HG02798 (cell line): ENCODE data around the gene MID1IP1.
A peak's percentile ranks its signal among the peaks of the same experiment; 100 is the strongest.

Experiments
- ATAC-seq: cut with Tn5 transposase; IDR thresholded peaks from one replicate; pipeline ENCODE4 v1.9.1; 2021; ENCODE audit warnings: mild to moderate bottlenecking; ENCODE audit not compliant: unreplicated experiment, poor library complexity

Gene MID1IP1, protein sequence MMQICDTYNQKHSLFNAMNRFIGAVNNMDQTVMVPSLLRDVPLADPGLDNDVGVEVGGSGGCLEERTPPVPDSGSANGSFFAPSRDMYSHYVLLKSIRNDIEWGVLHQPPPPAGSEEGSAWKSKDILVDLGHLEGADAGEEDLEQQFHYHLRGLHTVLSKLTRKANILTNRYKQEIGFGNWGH

DNA sequence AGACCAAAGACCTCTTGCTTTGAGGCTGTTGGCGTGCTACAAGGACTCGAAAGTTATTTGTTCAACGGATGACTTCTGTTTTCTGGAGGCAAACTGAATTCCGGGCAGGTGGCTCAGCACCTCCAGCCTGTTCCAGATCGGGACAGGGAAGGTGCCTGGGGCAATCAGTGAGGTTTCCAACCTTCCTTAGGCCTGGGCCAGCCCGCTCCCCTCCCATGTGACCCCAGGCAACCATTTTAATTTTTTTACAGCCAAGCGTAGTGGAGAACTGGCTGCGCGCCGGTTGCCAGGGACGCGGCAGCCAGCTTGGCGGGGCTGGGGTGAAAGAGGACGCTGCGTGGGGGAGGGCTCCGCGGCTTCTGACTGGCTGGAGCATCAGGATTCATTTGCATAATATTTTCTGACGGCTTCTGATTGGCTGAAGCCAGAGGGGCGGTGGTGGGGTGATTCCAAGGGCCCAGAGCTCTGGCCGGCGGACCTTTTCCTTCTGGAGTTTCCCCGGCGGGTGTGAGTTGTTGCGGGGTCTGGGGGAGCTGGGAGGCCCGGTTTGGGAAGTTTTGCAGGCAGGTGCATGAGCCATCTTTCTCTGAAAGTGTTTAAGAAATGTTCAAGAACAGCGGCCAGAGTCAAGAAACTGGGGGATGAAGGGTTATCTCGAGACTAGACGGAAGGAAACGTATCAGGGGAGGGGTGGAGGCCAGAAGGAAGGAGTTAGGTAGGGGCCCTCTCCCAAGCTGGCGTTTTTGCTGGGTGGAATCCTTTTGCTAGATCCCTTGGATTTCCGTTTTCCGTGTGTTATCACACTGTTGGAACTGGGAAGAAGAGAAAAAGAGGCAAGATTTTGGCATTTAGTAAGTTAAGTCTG is at the start of gene MID1IP1:
MID1IP1 (plus strand) TSS at position 479 of the 865 bp plus-strand sequence. CDS start 3,488 bp downstream, outside the sequence.
- ATAC-seq = peak; percentile 42

DNA sequence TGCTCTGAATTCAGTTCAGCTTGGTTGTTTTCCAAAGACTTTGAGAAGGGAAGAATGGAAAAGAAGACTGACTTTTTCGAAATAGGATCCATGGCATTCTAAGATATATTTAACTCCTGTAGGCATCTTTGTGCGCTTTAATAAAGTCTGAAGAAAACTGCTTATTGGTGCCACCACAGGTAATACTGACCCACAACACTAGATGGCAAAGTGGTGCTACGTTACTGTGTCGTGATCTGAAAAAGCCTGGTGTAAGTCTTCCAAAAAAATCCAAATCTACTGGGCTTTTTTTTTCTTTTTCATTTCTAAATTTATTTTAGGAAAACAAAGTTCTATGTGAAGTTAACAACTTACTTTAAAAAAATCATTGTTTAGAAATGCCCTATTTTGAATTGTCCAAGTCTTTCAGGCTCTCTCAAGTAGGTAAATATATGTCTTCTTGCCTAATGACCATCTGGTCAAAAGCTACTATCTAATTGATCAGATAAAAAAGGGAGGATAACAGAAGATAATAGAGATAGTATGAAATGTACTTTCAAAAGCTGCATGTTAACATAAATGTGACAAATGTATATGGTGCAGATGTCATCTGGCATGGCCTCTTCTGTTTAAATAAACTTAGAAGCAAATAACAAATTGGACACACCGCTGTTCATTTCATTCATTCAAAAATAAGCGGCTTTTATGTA is 47.0 kb upstream of the MID1IP1 start:
- ATAC-seq = no peak

DNA sequence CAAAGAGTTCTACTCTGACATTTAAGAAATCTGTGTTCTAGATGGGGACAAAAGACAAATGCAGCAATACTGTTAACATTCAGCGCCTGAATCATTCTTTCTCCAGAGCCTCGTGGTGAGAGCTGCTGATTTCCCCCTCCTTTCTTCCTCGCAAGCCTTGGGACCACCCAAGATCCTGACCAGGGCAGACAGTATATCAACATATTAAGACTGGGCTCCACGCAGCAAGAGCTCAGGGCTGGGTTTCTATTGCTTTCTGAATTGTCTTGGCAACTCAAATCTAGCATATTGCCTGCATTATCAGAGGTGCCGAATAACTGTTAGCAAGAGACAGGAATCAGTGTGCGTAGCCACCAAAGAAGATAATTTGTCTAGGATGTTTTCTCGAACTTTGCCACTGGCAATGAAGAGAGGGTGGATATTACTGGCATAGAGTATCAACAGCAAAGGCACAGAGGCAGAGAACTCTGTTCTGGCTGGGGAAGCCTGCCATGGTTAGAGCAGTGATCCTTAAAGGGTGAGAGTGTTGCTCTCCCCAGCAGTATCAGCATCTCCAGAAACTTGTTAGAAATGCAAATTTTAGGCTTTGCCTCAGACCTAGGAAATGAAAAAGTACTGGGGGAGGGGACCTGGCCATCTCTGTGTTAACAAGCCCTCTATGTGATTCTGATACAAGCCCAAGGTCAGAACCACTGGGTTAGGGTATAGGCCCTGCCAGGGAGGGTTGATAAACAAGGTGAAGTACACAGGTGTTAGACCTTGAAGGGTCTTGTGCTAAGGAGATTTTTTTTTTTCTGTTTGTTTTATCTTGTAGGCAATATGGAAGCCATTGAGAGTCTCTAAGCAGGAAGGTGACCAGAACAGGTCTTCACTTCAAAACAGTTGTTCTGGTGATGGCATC is 46.2 kb upstream of the MID1IP1 start:
- no peak for ATAC-seq

DNA sequence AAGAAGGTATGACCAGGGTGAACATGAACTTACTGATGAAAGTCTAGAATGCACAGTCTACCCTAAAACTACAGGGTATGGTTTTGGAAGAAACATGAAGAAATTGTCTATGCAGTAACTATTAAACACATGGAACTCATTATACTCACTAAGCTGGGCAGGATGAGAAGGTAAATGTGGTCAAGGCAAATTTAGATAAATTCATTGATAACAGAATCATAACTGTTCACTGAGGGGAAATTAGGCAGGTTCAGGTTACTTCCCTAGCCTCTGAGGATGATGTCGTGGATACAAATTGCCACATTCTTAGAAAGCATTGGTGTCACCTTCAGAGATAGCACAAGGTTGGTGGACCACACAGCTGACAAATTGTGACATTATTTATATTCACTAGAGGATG is 40.4 kb upstream of the MID1IP1 start:
- no peak for ATAC-seq

DNA sequence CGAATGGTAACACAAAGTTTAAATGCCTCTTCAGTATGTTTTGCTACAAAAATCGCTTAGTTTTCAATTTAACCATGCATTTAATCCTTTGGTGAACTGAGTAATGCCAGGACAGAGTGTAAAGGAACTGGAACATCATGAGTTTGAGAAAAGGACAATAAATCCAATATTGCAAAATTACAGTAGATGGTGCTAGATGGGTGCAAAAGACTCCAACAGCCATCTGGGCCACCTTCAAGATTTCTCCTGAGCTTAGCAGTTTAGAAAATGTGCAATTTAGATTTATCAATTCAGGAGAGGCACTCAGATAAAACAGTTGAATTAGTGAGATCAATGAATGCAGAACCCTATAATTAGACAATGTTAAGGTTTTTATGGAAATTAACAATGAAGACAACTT is 33.2 kb upstream of the MID1IP1 start:
- ATAC-seq = no peak

DNA sequence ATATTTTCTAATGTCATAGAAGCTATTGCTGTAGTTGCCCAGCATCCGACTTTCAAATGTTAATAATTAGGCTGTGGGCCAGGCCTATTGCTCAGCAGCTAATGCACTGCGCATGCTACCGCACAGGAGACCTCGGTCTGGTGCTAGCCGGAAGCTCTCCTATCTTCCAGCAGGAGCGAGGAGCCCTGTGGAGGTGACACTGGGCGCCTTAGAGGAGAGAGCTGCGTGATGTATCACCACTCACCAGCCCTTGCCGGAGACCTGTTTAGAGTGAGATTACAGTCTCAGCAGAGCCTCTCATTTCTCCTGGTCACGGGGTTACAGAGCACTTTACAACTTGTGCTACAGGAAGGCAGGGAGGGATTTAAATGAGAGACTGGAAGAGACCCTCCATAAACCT is 31.1 kb upstream of the MID1IP1 start:
- no peak for ATAC-seq

DNA sequence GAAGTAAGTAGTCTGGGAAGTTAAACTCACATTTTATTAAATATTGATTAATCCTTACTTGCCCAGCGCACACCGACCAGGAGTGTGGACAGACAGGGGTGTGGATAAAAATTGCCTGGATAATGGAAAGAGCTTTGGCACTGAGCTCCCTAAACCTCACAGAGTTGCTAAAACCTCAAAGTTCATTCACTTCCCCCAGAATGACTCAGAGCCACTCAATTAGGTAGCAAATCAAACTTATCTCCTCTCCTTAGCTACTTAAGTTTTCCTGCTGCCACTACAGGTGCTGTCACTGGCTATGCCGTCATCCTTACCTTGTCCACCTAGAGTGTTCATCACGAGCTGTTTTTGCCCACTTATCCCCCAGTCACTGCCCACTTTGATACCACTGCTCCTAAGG is 27.0 kb upstream of the MID1IP1 start:
- no peak for ATAC-seq

DNA sequence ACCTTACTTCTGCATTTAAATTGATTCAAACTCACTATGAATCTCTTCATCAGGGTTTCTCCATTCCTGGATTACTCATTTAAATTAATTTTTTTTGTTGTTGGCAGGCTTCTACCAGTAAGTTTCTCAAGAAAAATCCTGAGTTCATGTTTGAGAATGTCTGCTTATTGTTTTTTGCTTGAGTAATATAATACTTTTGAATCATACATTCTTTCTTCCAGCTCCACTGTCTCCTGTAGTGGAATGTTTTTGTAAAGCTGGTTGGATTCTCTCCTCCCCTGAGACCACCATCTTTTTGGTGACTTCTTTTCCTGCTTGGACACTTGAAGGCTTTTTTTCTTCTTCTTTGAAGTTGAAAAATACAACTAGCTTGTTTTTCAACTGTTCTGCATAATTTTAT is 4.3 kb upstream of the MID1IP1 start:
- no peak for ATAC-seq

DNA sequence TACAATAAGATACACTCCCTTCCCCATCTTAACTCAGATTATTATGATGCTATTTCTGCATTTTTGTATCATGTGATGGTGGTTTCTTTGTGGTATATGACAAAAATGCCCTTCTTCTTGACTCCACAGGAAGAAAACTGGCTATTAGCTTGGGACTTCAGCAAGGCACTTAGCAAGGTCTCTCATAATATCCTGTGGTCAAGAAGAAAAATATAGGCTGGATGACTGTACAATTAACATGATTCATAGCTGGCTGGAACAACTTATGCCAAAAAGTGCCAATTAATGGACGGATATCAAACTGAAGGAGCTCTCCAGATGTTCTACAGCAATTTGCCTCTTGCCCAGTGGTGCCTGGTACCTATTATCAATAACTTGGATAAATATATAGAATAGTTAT is 2.3 kb upstream of the MID1IP1 start:
- ATAC-seq = no peak

DNA sequence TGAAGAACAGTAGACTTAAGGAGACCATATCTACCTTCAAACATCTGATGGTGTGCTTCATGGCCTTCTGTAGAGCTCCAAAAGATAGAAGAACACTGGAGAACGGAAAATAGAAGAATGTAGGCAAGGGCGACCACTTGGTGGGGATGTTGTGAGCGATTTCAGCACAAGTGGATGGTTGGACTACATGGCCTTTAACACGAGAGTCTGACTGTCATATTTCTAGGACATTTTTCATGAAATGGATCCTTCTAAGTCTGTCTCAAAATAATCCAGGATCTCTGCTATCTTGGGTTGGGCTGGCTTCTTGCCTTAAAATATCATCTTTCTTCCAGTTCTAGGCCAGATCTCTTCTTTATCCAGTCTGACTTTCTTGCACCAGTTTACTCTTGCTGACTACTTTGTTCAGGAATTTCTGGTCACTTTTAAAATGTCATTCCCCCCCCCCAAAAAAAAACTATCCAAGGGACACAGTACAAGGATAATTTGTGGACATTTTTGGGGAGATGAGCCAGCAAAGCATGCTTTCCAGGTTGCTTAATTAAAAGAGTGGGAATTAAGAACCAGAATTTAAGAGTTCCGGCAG is 1.2 kb upstream of the MID1IP1 start:
- no peak for ATAC-seq

DNA sequence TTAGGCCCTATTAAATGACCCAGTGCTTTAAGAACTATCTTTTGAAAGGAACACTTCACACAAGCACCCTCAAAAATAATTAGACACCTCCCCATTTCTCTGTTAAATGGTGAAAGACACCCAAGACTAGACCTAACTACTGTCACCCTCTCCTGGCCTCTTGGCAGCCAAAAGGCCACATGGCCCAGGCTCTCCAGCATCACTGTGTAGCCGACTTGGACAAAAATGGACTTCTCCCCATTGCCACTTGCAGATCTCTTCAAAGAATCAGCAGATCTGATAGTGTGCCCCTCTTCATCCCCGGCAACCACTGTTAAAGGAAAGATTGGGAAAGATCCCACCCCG is 2.0 kb downstream of the MID1IP1 start:
- ATAC-seq = no peak

DNA sequence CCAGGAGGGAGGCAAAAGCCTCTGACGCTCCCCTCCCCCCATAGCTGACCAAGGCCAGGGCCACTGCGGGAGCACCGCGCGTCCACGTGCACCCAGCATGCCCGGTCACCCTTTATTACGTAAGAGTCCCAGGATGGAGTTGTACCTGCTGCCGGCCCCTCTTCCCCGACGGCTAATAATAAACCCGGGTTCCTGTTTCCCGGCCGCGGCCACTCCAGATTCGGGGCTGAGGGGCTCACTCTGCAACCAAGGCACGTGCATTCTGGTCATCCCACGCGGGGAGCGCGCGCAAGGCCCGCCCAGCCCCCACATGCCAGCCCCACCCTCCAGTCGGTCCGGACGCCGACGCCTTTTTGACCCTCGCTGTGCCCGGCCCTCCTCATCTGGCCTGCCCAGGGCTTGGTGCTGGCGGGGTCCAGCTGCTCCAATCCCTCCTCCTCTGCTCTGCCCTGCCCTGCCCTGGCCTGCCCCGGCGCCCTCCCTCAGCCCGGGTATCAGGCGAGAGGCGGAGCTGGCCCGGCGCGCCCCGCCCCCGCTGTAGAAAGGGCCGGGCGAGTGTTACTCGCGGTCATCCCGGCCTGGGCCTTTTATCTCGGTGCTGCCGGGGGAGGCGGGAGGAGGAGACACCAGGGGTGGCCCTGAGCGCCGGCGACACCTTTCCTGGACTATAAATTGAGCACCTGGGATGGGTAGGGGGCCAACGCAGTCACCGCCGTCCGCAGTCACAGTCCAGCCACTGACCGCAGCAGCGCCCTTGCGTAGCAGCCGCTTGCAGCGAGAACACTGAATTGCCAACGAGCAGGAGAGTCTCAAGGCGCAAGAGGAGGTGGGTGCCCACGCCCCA is 2.6 kb downstream of the MID1IP1 start:
- peak; percentile 69 for ATAC-seq

DNA sequence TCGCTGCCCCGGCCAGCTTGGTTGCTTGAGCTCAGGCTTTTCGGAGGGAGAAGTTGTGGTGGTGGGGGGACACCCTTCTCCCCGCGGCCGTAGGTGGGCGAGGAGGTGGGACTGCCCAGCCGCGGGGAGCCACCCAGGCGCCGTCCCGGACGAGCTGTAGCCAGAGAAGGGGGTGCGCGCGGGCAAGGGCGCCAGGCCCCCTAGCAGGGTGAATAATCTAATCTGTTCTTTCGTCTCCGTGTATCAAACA is 3.1 kb downstream of the MID1IP1 start:
- ATAC-seq = peak; percentile 8

DNA sequence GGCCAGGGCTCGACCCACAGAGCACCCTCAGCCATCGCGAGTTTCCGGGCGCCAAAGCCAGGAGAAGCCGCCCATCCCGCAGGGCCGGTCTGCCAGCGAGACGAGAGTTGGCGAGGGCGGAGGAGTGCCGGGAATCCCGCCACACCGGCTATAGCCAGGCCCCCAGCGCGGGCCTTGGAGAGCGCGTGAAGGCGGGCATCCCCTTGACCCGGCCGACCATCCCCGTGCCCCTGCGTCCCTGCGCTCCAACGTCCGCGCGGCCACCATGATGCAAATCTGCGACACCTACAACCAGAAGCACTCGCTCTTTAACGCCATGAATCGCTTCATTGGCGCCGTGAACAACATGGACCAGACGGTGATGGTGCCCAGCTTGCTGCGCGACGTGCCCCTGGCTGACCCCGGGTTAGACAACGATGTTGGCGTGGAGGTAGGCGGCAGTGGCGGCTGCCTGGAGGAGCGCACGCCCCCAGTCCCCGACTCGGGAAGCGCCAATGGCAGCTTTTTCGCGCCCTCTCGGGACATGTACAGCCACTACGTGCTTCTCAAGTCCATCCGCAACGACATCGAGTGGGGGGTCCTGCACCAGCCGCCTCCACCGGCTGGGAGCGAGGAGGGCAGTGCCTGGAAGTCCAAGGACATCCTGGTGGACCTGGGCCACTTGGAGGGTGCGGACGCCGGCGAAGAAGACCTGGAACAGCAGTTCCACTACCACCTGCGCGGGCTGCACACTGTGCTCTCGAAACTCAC is 3.6 kb downstream of the MID1IP1 start:
- peak; percentile 6 for ATAC-seq

DNA sequence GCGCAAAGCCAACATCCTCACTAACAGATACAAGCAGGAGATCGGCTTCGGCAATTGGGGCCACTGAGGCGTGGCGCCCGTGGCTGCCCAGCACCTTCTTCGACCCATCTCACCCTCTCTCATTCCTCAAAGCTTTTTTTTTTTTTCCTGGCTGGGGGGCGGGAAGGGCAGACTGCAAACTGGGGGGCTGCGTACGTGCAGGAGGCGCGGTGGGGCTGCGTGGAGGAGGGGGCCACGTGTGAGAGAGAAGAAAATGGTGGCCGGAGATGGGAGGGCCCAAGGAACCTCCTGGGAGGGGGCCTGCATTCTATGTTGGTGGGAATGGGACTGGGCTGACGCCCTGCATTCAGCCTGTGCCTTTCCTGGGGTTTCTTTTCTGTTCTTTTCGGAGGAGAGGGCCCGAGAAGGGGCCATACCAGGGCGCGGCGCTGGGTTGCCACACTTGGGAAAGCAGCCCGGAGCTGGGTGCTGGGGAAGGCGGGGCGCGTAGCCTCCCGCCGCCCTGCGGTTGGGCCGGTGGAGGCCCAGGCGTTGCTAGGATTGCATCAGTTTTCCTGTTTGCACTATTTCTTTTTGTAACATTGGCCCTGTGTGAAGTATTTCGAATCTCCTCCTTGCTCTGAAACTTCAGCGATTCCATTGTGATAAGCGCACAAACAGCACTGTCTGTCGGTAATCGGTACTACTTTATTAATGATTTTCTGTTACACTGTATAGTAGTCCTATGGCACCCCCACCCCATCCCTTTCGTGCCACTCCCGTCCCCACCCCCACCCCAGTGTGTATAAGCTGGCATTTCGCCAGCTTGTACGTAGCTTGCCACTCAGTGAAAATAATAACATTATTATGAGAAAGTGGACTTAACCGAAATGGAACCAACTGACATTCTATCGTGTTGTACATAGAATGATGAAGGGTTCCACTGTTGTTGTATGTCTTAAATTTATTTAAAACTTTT is 4.5 kb downstream of the MID1IP1 start:
- peak; percentile 30 for ATAC-seq

DNA sequence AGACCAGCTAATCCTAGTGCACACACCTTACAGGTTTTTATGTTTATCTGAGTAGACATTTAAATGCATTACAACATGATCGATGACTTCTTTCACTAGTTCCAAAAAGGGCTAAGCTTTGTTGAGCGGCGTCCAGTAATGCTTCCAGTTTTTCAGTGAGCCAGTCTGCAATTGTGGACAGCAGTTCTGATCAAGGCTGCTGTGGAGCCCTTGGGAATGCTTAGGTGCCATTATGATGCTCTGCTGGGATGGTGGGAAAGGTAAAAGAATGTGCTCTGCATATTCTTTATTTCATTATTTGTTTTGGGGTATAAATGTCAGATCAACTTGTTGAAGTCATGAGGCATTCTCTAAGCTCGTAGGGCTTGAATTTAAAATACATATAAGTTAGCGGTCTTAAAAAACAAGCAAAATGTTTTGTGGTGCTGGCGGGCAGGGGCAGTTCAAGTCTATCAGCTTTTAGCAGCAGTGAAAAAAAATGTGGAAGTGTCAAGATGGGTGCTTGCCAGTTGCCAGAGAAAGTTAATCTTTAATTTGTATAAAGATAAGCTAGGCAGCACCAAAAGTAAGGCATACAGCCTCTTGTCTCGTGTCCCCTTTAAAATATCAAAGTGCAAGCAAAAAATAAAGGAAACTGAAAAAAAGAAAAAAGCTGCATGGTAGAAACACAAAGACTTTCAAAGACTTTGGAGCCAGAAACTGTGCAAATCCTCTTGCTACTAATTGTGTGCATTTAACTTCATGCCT is 5.8 kb downstream of the MID1IP1 start:
- no peak for ATAC-seq

DNA sequence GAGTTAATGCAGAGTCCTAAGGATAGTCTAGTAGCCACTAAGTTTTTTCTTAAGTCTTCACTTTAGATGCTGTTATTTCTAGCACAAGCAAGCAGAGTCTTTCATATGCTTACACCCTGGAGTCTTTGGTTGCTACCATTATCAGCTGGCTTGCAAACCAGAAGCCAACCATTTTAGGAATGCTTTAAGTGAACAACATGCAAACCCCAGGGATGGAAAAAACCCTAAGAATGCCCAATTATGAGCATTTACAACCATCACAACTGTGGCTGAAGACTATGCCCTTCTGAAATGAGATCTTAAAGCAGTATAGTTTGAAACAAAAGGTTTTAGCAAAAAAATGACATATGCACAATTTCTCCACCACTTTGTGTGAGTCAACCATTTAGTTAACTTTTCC is 6.6 kb downstream of the MID1IP1 start:
- ATAC-seq = no peak
